DOHH2 (cell line): ENCODE data around the gene SPON1.
"Not testable (repeated sequence)": the region's sequence is repeated elsewhere in the genome, so short reads cannot be mapped to it uniquely, and the experiment has no call there.

Source experiments
- H3F3A ChIP-seq: fragments of 200-600 bp; sonication (generic), shearing (Covaris generic); 2 replicates; pipeline ENCODE4 v1.6.0; 2016; ENCODE audit warnings: antibody characterized with exemption, mild to moderate bottlenecking; ENCODE audit not compliant: control insufficient read depth, insufficient read depth
- H3K27ac ChIP-seq: fragments of 200-600 bp; sonication (generic); 2 replicates; pipeline ENCODE4 v1.5.1; 2014; ENCODE audit warnings: low read depth, mild to moderate bottlenecking, low read length, moderate library complexity
- H3K27me3 ChIP-seq: fragments of 200-600 bp; sonication (generic); 2 replicates; pipeline ENCODE4 v1.6.1; 2014; ENCODE audit warnings: mild to moderate bottlenecking, low read length, mixed read lengths; ENCODE audit not compliant: control insufficient read depth
- H3K36me3 ChIP-seq: fragments of 200-600 bp; sonication (generic); 2 replicates; pipeline ENCODE4 v1.6.1; 2014; ENCODE audit warnings: mild to moderate bottlenecking, low read length, moderate library complexity, mixed read lengths; ENCODE audit not compliant: control insufficient read depth
- H3K4me1 ChIP-seq: fragments of 200-600 bp; sonication (generic); 2 replicates; pipeline ENCODE4 v1.6.1; 2014; ENCODE audit warnings: mild to moderate bottlenecking, low read length, mixed read lengths; ENCODE audit not compliant: control insufficient read depth
- H3K4me2 ChIP-seq: fragments of 200-600 bp; sonication (generic); 2 replicates; pipeline ENCODE4 v1.6.0; 2014; ENCODE audit warnings: mild to moderate bottlenecking, low read length, moderate library complexity
- H3K4me3 ChIP-seq: fragments of 200-600 bp; sonication (generic); 2 replicates; pipeline ENCODE4 v1.5.1; 2014; ENCODE audit warnings: mild to moderate bottlenecking, low read length, mixed read lengths
- H3K79me2 ChIP-seq: fragments of 200-600 bp; sonication (generic); 2 replicates; pipeline ENCODE4 v1.6.1; 2014; ENCODE audit warnings: mild to moderate bottlenecking, low read length, mixed read lengths; ENCODE audit not compliant: control insufficient read depth
- H3K9me2 ChIP-seq: fragments of 200-600 bp; sonication (generic); replicated peaks from 2 replicates; pipeline ENCODE4 v1.6.1; 2014; ENCODE audit warnings: mild to moderate bottlenecking, low read length, mixed read lengths; ENCODE audit not compliant: control insufficient read depth
- H3K9me3 ChIP-seq: fragments of 200-600 bp; sonication (generic); 2 replicates; pipeline ENCODE4 v1.6.1; 2014; ENCODE audit warnings: antibody characterized with exemption, low read length, mixed read lengths; ENCODE audit not compliant: control insufficient read depth, insufficient read depth
- H4K20me1 ChIP-seq: fragments of 200-600 bp; sonication (generic); 2 replicates; pipeline ENCODE4 v1.6.0; 2014; ENCODE audit warnings: low read depth, mild to moderate bottlenecking, antibody characterized with exemption, low read length, moderate library complexity; ENCODE audit not compliant: control insufficient read depth, insufficient read depth
- CTCF ChIP-seq: fragments of 200-600 bp; sonication (generic); IDR thresholded peaks from one replicate; pipeline ENCODE4 v1.5.1; 2014; ENCODE audit warnings: antibody characterized with exemption, mild to moderate bottlenecking, low read depth, low read length; ENCODE audit not compliant: poor library complexity, severe bottlenecking
- EZH2phosphoT487 ChIP-seq: fragments of 200-600 bp; sonication (generic); IDR thresholded peaks from 2 replicates; pipeline ENCODE4 v1.6.1; 2017; ENCODE audit warnings: borderline replicate concordance, mild to moderate bottlenecking, antibody characterized with exemption, low read length, moderate library complexity, mixed read lengths

Gene SPON1

GRCh38 chr11:14029971-14030920 is 67.7 kb downstream of the SPON1 start:
- Histone ChIP-seq H3K9me2 (no peaks in the 10 kb centered on the region), H3K27ac (no peak overlapping the region), H3K4me2 (no peak overlapping the region), H3K4me1 (no peaks in the 10 kb centered on the region), H3K4me3 (no peak overlapping the region), H3K9me3 (no peaks in the 10 kb centered on the region), H3K27me3 (no peaks in the 10 kb centered on the region; the same call in 1 of the 2 replicates), H4K20me1 (no peaks in the 10 kb centered on the region), H3K36me3 (no peaks in the 10 kb centered on the region), H3K79me2 (no peaks in the 10 kb centered on the region), H3F3A (no peaks in the 10 kb centered on the region)
- TF ChIP-seq CTCF (no peak), EZH2phosphoT487 (no peak)

- H4K20me1 ChIP-seq, H3K36me3 ChIP-seq, H3K4me1 ChIP-seq, H3K4me2 ChIP-seq, H3K9me3 ChIP-seq, H3K27ac ChIP-seq, H3F3A ChIP-seq, H3K9me2 ChIP-seq, H3K79me2 ChIP-seq, H3K4me3 ChIP-seq, H3K27me3 ChIP-seq: not testable (repeated sequence)
Observed at GRCh38 chr11:14035526-14035925, 73.0 kb downstream of the SPON1 start.

GRCh38 chr11:14036469-14036868 is 73.9 kb downstream of the SPON1 start:
- H3K27me3 ChIP-seq: peaks cover 4% of the 10 kb centered on the region; the same call in 1 of the 2 replicates
- no peaks in the 10 kb centered on the region for H4K20me1 ChIP-seq
- no peaks in the 10 kb centered on the region for H3K4me1 ChIP-seq
- no peak overlapping the region for H3K27ac ChIP-seq
- H3F3A ChIP-seq: no peaks in the 10 kb centered on the region
- H3K36me3 ChIP-seq: no peaks in the 10 kb centered on the region
- H3K79me2 ChIP-seq: no peaks in the 10 kb centered on the region
- H3K9me3 ChIP-seq: no peaks in the 10 kb centered on the region
- H3K9me2 ChIP-seq: no peaks in the 10 kb centered on the region
- H3K4me3 ChIP-seq: no peak overlapping the region
- TF ChIP-seq CTCF (no peak), EZH2phosphoT487 (no peak)
- no peak overlapping the region for H3K4me2 ChIP-seq

- no peak for TF ChIP-seq EZH2phosphoT487
- peak; percentile 56 for TF ChIP-seq CTCF
- no peaks in the 10 kb centered on the region for H3K4me1 ChIP-seq
- no peaks in the 10 kb centered on the region for H4K20me1 ChIP-seq
- peaks cover 7% of the 10 kb centered on the region for H3K27me3 ChIP-seq
- H3F3A ChIP-seq: no peaks in the 10 kb centered on the region
- no peaks in the 10 kb centered on the region for H3K9me2 ChIP-seq
- no peak overlapping the region for H3K27ac ChIP-seq
- no peaks in the 10 kb centered on the region for H3K9me3 ChIP-seq
- H3K36me3 ChIP-seq: no peaks in the 10 kb centered on the region
- no peak overlapping the region for H3K4me2 ChIP-seq
- no peaks in the 10 kb centered on the region for H3K79me2 ChIP-seq
- H3K4me3 ChIP-seq: no peak overlapping the region
Observed at GRCh38 chr11:14041040-14041439, 78.5 kb downstream of the SPON1 start.
